NCI-H2196 (cell line): ENCODE data around the gene VTI1A.

Source experiments
- DNase-seq: peaks from one replicate; lab custom pipeline; 2025; ENCODE audit not compliant: unreplicated experiment; lab: John Stamatoyannopoulos, UW

Gene VTI1A

DNA sequence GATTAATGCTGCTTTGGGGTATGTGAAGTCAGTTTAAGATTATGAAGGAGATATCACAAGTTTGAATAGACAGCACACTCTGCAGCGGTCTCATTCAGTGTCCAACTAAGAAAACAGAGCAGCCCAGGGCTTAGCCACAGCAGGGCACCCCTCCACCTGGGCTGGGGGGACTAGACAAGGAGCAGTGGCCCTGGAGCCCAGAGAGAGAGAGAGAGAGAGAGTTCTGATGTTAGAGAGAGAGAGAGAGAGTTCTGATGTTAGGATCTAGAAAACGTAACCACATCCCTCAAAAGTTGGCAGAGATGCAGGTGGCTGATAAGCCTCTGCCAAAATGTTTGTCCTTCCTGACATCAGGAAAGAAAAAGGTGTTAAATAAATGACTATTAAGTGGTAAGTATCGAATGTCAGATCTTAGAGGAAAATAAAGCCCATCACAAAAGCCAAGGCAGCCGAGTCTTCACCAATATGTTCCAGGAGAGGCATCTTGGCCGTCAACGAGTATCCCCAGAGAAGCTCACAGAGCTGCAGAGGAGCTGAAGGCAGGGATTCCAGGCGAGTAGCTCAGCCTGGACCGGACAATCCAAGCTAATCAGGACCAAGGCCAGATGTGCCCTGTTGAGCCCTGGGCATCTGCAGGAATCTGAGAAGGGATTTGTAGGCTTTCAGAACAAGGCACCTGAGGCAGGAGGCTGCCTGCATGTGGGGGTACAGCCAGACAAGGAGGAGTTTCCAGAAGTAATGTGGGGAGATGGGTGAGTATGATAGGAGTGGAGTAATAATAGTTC, 352.9 kb downstream of the VTI1A start:
- no peak for DNase-seq

DNA sequence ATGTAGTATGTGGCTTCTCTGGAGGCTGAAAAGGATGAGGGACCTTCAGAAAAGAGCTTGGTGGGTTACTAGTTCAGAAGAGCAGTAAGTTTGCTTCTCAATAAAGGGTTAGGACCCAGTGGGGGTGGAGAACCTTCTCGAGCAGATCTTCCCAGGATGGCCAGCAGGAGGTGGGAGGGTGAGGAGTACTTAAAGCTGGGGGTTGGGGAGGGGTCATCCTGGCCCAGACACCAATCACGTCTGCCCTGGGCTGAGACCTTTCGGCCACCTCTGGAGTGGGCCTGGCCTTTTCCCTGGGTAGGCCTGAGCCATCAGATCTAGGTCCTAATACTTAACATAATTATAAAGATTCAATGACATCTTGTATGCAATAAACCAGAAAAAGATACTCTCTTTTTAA, 354.0 kb downstream of the VTI1A start:
- DNase-seq: no peak

DNA sequence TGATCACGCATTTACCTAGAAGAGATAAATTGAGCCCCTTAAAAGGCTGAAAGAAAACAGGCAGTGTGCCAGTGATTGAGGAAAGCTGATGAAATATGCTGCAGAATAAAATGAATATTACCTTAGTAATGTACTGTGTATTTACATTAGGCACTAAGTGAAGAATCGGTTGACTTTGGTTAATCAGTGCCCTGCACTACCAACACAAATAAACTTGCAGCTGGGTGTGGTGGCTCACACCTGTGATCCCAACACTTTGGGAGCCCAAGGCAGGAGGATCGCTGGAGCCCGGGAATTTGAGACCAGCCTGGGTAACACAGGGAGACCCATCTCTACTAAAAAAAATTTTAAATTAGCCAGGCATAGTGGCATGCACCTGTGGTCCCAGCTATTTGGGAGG, 354.7 kb downstream of the VTI1A start:
- no peak for DNase-seq

DNA sequence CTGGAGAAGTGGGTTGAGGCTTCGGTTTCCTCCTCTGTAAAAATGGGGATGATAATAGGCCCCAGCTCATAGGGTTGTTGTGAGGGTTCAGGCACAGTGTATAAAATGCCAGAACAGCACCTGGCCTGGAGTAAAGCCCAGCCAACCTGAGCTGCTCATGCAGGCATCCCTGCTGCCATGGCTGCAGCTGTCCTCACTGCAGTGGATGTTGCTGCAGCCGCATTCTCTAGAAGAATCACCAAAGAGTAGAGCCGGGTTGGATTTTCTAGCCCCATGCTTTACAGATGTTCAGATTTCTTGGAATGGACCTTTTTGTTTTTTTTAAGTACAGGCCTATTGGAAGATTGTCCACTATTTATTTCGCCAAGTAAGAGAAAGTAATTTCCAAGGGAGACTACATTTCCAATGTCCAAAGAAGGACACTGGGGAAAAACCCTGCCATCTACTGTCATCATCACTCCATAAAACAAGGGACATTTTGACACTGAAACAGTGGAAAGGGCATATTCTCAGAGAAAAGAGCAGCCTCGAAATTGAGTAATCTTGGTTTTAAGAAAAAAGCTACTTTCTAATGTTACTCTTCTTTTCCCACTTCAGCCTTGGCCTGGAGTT, 355.5 kb downstream of the VTI1A start:
- DNase-seq: no peak

DNA sequence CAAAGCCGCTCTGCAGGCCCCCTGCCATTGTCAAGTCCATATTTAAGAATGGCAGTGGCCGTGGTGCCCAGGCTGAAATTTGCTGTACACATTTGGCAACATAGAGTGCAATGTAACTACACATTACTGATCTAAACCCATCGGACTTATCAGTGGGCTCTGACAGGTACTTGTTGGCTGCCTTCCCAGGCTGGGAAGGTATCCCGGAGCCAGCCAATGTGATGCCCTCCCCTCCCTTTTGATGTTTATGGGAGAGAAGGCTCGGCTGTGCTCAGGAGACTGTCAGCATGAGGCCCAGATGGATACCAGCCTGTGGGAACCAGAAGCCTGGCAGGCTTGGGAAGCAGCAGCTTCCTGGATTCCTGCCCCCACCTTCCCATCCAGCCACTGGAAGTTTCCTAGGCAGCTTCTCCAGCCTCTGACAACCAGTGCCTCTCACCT, 357.0 kb downstream of the VTI1A start:
- DNase-seq: no peak

DNA sequence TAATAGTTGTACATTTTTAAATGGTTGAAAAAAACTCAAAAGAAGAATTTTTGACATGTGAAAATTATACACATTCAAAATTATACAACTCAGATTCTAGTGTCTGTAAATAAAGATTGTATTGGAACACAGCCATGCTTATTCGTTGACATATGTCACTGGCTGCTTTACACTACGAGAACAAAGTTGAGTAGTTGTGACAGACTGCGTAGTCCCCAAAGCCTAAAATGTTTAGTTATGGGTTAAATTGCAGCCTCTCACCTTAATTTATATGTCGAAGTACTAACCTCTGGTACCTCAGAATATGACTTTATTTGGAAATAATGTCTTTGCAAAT, 358.2 kb downstream of the VTI1A start:
- no peak for DNase-seq

DNA sequence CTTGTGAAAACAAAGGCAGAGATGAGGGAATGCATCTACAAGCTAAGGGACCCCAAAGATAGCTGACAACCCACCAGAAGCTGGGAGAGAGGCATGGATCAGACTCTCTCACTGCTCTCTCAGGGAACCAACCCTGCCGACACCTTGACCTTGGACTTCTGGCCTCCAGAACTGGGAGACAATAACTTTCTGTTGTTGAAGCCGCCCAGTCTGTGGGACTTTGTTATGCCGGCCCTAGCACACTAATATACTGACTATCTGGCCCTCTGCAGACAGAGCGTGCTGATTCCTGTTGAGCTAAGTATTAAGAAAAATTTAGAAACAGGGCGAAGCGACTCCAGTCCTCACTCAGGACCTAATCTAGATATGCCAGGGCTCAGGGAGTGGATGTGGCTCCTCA, 358.7 kb downstream of the VTI1A start:
- no peak for DNase-seq

DNA sequence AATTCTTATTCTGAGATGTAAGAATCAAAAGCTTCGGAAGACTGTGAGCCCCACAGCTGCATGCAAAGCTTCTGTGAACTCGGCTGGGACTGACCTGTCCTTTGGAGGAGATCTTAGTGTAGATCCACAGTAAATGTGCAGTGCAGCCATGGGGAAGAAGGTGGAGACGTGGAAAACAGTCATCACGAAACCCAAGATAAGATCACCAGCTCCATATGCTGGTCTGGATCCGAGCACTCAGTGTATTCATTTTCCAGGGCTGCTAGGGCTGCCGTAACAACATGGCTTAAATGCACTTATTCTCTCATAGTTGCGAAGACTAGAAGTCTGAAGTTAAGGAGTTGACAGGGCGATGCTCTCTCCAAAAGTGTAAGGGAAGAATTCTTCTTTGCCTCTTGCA, 360.0 kb downstream of the VTI1A start:
- DNase-seq: no peak

DNA sequence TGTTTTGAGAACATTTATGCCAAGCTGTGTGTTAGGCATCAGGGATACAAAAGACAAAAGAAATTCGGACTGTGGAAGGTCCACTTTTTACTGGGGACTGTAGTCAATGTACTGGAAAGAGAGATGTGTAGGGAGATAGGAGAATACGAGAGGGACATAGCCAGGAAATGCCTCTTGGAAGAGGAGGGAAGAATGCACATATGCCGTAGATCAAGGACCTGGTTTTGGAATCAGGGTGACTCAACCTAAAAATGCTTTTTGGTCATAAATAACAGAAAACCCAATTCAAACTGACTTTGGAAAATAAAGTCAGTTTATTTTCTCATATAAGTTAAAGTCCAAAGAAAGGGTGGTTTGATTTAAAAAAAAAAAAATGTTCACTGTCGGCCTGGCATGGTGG, 362.7 kb downstream of the VTI1A start:
- no peak for DNase-seq

DNA sequence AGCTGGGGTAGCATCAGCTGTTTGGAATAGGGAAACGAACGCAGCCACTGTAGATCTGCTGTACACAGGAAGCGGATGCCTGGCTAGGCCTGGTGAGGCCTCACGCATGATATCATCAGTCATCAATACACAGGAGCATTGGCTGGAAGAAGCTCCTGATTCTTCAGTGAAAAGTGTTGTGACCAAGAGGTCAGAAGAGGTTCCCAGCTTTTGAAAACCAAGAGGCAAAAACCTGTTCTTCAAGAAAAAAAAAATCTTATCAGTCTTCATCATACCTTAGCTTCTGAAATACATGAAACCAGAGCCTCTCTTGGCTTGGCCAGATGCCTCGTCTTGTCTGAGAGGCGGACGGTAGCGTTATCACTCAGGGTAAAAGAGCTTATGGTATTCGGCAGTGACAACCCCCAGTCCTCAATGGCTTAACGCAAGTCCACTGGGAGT, 363.7 kb downstream of the VTI1A start:
- DNase-seq: no peak

DNA sequence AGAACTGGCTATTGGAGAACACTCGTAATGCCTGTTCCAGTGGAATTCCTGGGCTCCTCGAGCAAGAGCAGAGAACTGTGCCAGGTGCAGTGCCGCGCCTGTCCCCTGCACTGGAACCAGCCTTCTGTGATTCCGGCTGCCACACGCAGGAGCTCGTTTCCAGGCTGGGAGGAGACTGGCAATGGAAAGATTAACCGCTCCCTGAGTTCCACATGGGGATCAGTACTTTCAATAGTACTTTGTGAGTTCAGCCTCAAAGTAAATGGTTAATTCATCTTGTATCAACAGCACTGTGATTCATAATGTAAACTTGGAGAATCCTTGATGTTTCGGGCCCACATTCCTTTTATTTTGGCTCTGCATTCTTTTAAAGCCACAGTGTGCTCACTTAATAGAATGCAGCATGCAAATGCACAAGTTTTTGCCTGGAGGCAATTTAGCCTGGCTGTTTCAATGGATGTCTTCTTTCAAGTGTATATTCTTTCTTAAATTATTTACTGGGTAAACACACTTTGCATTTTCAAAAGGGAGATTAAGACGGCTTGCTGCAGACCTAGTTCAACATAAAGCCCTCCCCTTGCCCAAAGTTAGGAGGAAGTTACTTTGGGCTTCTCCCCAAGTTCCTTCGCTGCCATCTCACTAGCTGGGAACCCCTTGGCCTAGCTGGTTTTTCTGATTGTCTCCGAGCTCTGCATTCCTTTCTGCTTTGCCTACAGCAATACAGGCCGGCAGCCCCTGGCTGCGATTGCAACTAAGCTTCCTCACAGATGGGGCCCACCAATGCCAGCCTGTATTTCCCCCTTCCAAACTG, 364.9 kb downstream of the VTI1A start:
- no peak for DNase-seq

DNA sequence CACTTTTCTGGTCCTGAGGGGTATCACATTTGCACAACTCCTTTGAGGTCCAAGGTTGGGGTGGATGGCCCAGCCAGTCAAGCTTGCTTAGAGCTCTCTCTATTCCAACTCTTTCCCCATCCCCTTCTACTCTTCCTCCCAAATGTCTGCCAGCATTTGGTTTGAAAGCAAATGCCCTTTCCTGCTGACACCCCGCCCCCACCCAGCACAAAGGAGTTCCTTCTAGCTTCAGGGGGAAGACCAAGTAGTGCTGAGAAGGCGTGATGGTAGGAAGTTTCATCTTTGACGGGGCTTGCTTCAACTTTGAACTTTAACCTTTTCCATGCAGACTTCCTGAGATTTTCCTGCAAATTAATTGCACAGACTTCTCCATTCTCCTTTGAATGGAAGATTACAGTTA, 365.6 kb downstream of the VTI1A start:
- no peak for DNase-seq

DNA sequence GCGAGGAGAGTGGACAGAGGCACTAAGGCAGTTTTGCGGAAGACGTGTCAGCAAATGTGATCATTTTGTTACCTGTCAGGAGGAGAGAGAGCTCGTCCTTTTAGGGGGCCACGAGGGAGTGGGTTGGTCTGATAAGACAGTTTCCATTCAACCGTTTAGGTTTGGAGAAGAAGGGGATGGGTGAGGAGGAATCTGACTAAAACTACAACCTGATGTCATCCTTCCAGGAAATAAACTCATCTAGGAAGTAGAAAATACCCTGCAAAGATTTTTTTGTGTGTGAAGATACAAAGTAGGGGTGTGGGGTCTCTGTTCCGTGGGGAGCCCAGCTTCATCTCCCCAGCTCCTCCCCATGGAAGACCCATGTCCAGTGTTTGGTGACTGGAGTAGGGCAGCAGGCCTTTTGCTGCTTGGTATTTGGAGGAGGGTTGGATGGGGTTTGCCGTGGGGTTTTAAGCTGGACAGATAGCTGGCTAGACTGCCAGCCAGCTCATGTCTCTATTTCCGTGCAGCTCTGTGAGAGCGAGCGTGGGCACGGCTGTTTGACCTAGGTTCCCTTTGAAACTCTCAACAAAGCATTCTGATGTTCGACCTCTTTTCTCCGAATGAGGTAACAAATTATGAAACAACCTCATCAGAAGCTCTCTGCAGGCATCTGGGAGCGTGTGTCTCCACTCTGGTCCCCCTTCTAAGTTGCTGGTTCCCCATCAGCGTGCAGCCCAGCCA, 367.0 kb downstream of the VTI1A start:
- no peak for DNase-seq

DNA sequence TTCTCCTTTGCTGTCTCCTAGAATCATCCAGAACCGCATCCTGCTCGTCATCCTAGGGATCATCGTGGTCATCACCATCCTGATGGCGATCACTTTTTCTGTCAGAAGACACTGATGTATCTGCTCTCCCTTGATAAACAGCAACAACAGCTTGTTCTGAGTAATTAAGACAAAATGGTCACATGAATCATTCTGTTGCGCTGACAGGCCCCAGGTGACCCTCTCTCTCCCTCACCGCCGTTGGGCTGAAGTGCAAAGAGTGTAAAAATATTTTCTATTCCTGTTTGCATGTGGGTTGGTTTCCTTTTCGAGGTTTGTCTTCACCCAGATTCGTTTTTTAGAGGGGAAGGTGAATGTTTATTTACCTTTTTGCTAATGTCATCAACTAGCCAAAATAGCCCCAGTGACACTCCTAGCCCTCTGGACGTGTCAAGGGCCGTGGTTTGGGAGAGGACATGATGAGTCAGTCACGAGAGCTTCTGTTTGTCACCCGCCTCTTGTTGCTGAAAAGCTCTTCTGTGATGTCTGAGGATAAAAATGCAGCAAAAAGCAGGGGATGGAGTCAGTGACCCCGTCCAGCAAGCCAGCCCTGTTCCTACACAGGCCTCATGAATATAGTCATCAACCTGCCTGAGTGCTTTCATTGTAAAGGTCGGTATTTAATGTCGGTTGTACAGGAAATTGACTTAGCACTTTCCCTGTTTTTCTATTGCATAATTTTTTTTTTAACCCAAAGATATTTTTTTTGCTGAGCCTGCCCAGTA, 368.4 kb downstream of the VTI1A start:
- no peak for DNase-seq

DNA sequence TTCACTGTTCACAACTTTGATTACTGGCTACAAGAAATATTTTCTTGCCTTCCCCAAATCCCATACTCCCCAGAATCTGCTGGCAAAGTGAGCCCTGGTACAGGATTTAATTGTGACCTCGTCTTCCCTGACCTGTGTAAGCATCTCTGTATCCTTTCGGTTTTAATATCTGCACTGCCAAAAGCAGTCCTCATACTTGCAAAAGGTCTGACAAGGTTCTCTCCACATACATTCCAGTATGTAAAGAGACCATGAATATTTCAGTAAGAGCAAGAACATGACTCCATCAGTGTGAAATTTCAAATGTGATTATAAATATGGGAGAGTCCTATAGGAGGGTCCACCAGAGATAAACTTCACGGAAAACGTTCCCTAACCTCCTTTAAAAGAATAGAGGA, 369.0 kb downstream of the VTI1A start:
- no peak for DNase-seq

DNA sequence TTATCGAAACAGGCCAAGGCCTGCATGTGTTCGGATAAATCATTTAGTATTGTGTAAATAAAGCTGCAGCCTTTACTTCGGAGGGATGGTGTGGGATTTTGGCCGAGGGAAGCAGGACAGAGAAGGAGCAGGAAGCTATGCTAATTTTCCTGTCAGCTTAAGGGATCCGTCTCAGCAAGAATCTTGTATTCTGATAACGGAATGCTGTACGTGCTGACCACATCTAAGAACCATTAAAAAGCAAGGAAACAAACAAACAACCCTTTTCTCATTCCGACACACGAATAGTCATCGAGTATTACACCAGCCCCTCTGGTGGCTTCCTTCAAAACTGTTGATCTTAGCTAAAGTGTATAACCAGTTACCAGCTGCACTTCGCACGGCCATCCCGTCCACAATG, 369.9 kb downstream of the VTI1A start:
- DNase-seq: no peak

DNA sequence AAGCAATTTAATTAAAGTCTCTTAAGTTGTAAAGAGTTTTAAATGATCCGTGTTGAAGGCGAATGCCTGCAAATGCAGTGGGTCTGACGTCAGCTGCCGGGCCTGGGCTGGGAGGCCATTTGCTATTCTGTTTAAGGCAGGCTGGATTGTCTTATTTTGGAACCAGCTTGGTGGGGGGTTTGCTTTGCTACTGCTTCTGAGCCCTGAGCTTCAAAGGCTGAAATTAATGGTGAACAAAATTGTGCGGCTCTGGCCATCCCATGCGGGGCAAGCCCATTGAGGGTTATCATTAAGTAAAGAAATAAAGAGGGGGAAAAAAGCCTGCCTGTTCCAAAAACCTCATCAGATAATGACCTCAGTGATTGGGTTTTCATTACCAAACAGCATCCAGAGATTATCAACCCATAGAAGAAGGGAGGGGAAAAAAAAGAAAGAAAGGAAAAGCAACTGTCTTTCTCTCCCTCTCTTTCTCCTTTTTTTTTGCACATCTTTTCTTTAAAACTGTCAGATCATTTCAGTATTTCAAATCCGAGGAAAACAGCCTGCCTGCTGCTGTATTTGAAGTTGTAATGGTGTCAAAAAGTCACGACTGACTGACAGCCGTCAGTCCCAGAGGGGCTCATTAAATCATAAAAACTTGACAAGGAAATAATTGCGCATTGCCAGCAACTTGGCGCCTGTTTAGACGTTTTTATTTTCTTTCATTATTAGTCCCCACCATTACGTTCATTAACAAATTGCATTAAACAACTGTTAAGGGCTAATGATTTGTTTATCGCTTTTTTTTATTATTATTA, 371.2 kb downstream of the VTI1A start:
- DNase-seq: no peak

DNA sequence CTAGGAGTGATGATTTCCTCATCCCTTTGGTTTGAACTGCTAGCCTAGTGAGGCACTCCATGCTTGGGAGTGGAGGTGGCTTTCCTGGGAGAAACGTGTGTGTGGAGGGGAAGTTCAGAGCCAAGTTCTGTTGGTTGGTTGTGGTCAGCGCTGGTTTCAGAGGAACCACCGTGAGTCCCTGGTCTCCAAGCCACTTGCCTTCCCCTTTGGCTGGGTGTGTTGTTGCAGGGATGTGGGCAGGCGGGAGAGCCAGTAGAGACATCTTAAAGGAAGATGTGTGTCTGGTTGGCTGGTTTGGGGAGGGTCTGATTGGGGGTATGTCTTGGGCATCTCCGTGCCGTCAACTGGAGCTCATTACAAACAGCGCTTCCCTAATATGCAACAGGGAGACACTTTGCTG, 372.2 kb downstream of the VTI1A start:
- DNase-seq: no peak

DNA sequence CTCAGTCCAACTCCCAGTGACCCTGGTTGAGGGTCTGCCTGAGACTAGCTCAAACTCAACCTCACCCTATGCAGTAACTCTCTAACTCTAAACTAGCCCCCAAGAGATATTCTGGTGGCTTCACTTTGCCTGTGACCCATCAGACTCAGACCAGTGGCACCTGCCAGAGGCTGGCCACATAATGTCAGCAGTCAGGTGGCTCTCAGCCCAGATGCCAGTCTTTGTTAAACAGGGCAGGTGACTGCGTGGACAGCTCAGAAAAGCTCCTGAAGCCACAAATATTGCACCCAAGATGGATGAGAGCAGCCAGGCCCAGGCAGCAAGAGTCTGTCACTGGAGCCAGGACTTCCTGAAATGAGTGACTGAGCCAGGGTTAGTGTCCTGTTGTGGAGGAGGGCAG, 373.3 kb downstream of the VTI1A start:
- no peak for DNase-seq

DNA sequence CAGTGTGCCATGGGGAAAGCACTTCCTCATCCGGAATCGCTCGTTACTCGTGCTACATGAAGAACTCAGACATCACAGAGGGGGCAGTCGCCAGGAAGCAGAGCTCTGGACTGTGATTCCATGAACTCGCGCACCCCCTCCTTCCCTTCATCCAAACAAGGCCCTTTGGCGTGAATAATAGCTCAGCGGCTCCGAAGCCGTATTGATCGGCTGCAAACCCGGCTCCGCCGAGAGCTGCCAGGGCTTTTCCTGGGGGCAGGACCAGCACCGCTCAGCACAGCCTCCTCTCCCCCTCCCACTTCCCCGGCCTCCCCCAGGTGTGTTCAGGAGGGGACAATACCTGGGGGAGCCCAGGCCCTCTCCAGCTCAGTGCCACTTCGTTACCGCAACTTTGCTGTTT, 374.0 kb downstream of the VTI1A start:
- DNase-seq: no peak
